GM21423 (cell line): Measurements from ENCODE around the gene EPHA1.

Experiments
- ATAC-seq: cut with Tn5 transposase; IDR thresholded peaks from one replicate; pipeline ENCODE4 v1.9.1; 2021; ENCODE audit warnings: mild to moderate bottlenecking, moderate library complexity; ENCODE audit not compliant: unreplicated experiment

EPHA1 gene

GRCh38 chr7:143352531-143353002, 56.1 kb downstream of the EPHA1 start:
- ATAC-seq, result no peak

- ATAC-seq, result no peak
Measured at GRCh38 chr7:143351574-143351973, 57.1 kb downstream of the EPHA1 start.

- no peak for ATAC-seq
Measured at GRCh38 chr7:143351060-143351459, 57.6 kb downstream of the EPHA1 start.

GRCh38 chr7:143347950-143348349, 60.7 kb downstream of the EPHA1 start:
- no peak for ATAC-seq

GRCh38 chr7:143346018-143346417, 62.6 kb downstream of the EPHA1 start:
- ATAC-seq, result no peak

GRCh38 chr7:143345428-143345900, 63.2 kb downstream of the EPHA1 start:
- ATAC-seq, result peak; percentile 95

- ATAC-seq, result no peak
Measured at GRCh38 chr7:143343596-143343995, 65.1 kb downstream of the EPHA1 start.

GRCh38 chr7:143341842-143342241, 66.8 kb downstream of the EPHA1 start:
- ATAC-seq, result no peak
